Upper lobe of left lung (tissue), 4 donors: Measurements from ENCODE around the gene B3GNT2.

Experiments
- EP300 ChIP-seq, 4 donors: sonication (generic); formaldehyde crosslinking; IDR thresholded peaks; one replicate each; pipeline ENCODE4 v1.5.1; 2017; ENCODE audit warnings: antibody characterized with exemption in 4 of 4, control low read depth in 2 of 4
- POLR2A ChIP-seq, 4 donors: fragments of 450-650 bp; IDR thresholded peaks; one replicate each; pipeline ENCODE4 v1.5.1; 2016 to 2017; ENCODE audit warnings: antibody characterized with exemption in 4 of 4, mild to moderate bottlenecking in 2 of 4
- TF ChIP-seq, protein P1 (sequence below), 6 experiments: fragments of 450-650 bp in 4 of 6; fragments of 200-600 bp in 2 of 6; sonication (generic) in 2 of 6; IDR thresholded peaks; one replicate each; pipeline ENCODE4 v1.5.1; 2016 to 2019; ENCODE audit warnings: antibody characterized with exemption in 6 of 6

DNA sequence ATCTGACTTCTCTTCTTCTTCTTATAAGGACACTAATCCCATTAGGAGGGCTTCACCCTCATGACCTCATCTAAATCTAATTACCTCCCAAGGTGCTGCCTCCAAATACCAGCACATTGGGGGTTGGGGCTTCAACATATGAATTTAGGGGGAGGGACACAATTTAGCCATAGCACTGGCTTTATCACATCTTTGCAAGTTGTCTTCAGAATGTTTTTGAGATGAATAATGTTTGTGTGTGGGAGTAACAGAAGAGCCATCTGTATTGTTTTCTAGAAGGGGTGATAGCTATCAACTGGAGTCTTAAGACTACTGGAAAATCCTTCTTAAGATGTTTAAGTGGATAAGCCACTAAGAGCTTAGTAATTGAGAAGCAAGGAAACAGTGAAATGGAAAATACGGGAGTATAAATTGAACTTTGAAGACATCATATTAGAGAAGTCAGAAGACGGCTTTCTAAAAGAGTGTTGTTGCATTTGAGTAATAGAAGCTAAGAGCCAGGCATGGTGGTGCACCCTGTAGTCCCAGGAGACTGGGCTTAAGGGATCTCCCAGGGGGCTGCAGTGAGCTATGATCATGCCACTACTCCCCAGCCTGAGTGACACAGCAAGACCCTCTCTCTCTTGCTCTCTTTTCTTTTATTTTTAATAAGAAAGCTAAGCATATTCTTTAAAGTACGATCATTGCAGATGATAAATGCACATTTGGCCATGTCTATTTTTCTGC is 32.6 kb upstream of the B3GNT2 start:
- TF ChIP-seq, protein P1, sequence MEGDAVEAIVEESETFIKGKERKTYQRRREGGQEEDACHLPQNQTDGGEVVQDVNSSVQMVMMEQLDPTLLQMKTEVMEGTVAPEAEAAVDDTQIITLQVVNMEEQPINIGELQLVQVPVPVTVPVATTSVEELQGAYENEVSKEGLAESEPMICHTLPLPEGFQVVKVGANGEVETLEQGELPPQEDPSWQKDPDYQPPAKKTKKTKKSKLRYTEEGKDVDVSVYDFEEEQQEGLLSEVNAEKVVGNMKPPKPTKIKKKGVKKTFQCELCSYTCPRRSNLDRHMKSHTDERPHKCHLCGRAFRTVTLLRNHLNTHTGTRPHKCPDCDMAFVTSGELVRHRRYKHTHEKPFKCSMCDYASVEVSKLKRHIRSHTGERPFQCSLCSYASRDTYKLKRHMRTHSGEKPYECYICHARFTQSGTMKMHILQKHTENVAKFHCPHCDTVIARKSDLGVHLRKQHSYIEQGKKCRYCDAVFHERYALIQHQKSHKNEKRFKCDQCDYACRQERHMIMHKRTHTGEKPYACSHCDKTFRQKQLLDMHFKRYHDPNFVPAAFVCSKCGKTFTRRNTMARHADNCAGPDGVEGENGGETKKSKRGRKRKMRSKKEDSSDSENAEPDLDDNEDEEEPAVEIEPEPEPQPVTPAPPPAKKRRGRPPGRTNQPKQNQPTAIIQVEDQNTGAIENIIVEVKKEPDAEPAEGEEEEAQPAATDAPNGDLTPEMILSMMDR (IDR thresholded peaks at IDR 0.05), result no peak
- TF ChIP-seq POLR2A (IDR thresholded peaks at IDR 0.05) (no peak), EP300 (IDR thresholded peaks at IDR 0.05) (no peak)
